ENCODE results near the gene CCDC197.

CCDC197 gene

GRCh38 chr14:93999573-93999972 lies 2.5 kb downstream of the CCDC197 start:
- peak; percentile 38 for DNase-seq (ENCODE audit: low read depth)
- H3K4me3 ChIP-seq (ENCODE audit: low read depth, low read length), result no peak overlapping the region
- no peak for TF ChIP-seq MYC (IDR thresholded peaks at IDR 0.05; ENCODE audit: low read depth, low read length)
- no peak for TF ChIP-seq POLR2A (IDR thresholded peaks at IDR 0.05; ENCODE audit: extremely low read depth, insufficient read length)
- TF ChIP-seq, protein P1, sequence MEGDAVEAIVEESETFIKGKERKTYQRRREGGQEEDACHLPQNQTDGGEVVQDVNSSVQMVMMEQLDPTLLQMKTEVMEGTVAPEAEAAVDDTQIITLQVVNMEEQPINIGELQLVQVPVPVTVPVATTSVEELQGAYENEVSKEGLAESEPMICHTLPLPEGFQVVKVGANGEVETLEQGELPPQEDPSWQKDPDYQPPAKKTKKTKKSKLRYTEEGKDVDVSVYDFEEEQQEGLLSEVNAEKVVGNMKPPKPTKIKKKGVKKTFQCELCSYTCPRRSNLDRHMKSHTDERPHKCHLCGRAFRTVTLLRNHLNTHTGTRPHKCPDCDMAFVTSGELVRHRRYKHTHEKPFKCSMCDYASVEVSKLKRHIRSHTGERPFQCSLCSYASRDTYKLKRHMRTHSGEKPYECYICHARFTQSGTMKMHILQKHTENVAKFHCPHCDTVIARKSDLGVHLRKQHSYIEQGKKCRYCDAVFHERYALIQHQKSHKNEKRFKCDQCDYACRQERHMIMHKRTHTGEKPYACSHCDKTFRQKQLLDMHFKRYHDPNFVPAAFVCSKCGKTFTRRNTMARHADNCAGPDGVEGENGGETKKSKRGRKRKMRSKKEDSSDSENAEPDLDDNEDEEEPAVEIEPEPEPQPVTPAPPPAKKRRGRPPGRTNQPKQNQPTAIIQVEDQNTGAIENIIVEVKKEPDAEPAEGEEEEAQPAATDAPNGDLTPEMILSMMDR (IDR thresholded peaks at IDR 0.05; ENCODE audit: low read depth, low read length), result no peak
- TF ChIP-seq MAX (IDR thresholded peaks at IDR 0.05; ENCODE audit: low read depth, low read length), result no peak

DNA sequence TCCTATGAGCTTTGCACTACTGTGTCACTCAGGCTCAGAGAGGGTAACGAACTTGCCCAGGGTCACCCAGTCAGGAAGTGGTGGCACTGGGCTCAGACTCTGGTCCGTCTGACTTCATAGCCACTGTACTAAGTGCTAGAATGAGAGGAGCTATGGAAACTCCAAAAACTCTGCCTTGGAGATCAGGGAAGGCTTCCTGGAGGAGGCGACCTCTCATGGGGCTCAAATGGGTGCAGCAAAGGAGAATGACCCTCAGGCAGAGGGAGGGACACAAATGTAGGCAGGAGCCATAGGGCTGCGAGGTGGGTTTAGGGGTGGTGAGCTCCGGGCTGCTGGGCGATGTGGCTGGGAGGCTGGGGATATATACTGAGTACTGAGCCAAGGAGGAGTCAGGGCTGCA lies 3.2 kb downstream of the CCDC197 start:
- TF ChIP-seq MAX (IDR thresholded peaks at IDR 0.05; ENCODE audit: low read depth, low read length), result no peak
- TF ChIP-seq POLR2A (IDR thresholded peaks at IDR 0.05; ENCODE audit: extremely low read depth, insufficient read length), result no peak
- no peak for TF ChIP-seq MYC (IDR thresholded peaks at IDR 0.05; ENCODE audit: low read depth, low read length)
- TF ChIP-seq, protein P1 (IDR thresholded peaks at IDR 0.05; ENCODE audit: low read depth, low read length), result no peak
- DNase-seq (ENCODE audit: low read depth), result no peak

GRCh38 chr14:94001016-94001415 lies 3.9 kb downstream of the CCDC197 start:
- TF ChIP-seq, protein P1 (IDR thresholded peaks at IDR 0.05; ENCODE audit: low read depth, low read length), result no peak
- TF ChIP-seq MAX (IDR thresholded peaks at IDR 0.05; ENCODE audit: low read depth, low read length), result no peak
- TF ChIP-seq MYC (IDR thresholded peaks at IDR 0.05; ENCODE audit: low read depth, low read length), result no peak
- no peak for TF ChIP-seq POLR2A (IDR thresholded peaks at IDR 0.05; ENCODE audit: extremely low read depth, insufficient read length)
- H3K4me3 ChIP-seq (ENCODE audit: low read depth, low read length), result no peak overlapping the region
- DNase-seq (ENCODE audit: low read depth), result no peak

More for the DNA sequence above, 3.2 kb downstream of the CCDC197 start:
- H3K4me3 ChIP-seq (ENCODE audit: low read depth, low read length), result no peak overlapping the region

DNA sequence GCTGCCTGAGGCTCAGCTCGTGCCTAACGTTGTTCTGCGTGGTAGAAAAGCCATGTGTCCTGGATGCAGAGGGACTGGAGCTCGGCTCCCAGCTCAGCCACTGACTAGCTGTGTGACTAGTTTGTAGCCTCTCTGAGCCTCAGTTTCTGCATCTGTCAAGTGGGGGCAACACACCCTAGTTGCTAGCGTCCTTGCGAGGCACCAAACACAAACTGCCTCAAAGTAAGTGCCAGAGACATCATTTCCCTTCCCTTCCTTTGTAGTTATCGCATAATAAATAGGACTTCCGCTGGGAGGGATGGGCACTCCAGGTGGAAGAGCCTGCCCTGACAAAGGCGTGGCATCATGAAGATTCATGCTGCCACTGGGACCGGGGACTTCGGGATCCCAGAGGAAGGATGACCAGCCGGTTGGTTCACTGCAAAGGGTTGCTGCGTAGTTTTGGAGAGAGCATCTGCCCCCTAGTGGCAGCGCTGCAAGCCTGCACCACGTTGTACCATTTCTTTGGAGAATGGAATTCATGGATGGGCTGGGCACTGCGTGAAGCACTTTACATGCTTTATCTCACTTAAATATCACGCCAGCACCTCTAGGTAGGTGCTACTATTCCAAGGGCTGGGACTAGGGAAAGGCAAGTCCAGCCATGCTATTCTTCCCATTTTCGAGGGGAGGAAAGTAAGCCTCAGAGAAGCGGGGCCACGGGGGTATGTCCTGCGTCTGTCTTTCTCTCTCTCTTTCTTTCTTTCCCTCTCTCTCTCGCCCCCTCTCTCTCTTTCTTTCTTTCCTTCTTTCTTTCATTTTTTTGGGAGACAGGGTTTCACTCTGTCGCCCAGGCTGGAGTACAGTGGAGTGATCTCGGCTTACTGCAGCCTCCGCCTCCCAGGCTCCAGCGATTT lies 4.6 kb downstream of the CCDC197 start:
- TF ChIP-seq MAX (IDR thresholded peaks at IDR 0.05; ENCODE audit: low read depth, low read length) (peak; percentile 63), POLR2A (IDR thresholded peaks at IDR 0.05; ENCODE audit: extremely low read depth, insufficient read length) (no peak)
- TF ChIP-seq, protein P1 (IDR thresholded peaks at IDR 0.05; ENCODE audit: low read depth, low read length), result peak; percentile 95
- peak; percentile 62 for DNase-seq (ENCODE audit: low read depth)
- no peak overlapping the region for H3K4me3 ChIP-seq (ENCODE audit: low read depth, low read length)

- DNase-seq (ENCODE audit: low read depth), result no peak
- no peak for TF ChIP-seq MYC (IDR thresholded peaks at IDR 0.05; ENCODE audit: low read depth, low read length)
- TF ChIP-seq, protein P1 (IDR thresholded peaks at IDR 0.05; ENCODE audit: low read depth, low read length), result no peak
- TF ChIP-seq POLR2A (IDR thresholded peaks at IDR 0.05; ENCODE audit: extremely low read depth, insufficient read length), result no peak
- no peak overlapping the region for H3K4me3 ChIP-seq (ENCODE audit: low read depth, low read length)
Measured at GRCh38 chr14:94003397-94003796, 6.3 kb downstream of the CCDC197 start.
